Measurements from ENCODE around the gene CD96.
"Not testable (repeated sequence)": the region's sequence is repeated elsewhere in the genome, so short reads cannot be mapped to it uniquely, and the experiment has no call there.

Gene CD96

GRCh38 chr3:111548756-111549155 lies 6.8 kb downstream of the CD96 start:
- DNase-seq (ENCODE audit: low read depth, low spot score) = no peak

DNA sequence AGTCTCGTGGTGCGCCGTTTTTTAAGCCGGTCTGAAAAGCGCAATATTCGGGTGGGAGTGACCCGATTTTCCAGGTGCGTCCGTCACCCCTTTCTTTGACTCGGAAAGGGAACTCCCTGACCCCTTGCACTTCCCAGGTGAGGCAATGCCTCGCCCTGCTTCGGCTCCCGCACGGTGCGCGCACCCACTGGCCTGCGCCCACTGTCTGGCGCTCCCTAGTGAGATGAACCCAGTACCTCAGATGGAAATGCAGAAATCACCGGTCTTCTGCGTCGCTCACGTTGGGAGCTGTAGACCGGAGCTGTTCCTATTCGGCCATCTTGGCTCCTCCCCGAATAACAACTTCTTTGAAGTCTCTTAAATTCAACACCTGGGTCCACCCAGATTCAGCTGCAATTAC lies 19.9 kb downstream of the CD96 start:
- not testable (repeated sequence) for DNase-seq (ENCODE audit: low read depth, low spot score)

DNA sequence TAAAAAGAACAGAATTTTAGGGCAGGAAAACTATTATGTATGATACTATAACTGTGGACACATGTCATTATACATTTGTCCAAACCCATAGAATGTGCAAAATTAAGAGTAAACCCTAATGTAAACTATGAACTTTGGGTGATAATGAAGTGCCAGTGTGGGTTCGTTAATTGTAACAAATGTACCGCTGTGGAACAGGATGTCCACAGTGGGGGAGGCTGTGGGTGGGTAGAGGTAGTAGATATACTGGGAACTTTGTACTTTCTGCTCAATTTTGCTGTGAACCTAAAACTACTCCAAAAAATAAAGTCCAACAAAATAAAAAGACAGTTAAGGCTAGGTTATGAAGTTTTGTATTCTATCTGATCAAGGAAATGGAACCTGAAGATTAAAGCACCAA lies 24.8 kb downstream of the CD96 start:
- no peak for DNase-seq (ENCODE audit: low read depth, low spot score)

DNA sequence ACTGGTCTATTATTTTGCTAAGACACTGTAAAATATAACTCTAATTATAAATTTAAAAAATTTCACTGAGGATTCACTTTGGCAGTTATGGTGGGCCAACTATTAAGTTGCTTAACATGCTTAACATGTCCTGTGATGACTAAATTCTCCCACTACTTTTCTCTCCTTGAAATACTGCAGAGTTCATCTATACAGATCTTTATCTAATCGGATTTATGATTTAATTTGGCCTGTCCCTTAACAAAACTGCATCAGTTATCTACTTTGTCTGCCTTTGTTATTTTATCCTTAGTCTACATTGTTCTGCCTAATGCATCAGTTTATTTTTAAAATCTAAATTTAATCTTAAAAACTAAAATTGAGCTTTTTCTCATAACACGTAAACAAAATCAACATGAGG lies 26.4 kb downstream of the CD96 start:
- no peak for DNase-seq (ENCODE audit: low read depth, low spot score)

GRCh38 chr3:111568911-111569310 lies 26.9 kb downstream of the CD96 start:
- DNase-seq (ENCODE audit: low read depth, low spot score) = no peak

DNA sequence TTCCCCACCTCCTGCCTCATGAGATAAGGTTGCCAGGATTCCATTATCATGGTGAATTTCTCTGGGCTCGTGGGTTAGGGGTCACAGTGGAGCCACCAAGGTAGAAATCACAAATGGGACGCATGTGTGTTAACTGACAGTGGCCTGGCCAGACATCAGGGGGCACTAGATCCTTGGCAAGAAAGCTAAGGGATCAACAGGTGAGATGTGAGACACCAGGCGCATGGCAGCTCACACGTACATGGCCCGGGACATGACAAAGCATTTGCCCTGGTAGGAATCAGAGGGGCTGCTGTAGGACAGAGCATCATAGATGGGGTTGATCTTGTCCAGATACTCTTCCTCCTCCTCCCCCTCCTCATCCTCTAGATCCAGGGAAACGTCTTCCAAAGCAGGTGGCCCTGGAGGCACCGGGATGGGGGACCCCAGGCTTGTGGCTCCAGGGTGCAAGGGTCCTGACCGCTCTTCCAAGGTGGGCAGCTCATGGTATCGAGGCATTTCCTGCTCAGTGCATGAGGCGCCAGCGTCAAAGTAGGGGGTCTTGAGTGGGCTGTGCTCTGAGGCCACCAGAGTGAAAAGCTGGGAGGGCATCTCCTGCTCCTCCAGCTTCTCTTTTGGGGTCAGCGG lies 28.5 kb downstream of the CD96 start:
- no peak for DNase-seq (ENCODE audit: low read depth, low spot score)

- DNase-seq (ENCODE audit: low read depth, low spot score) = no peak
Measured at GRCh38 chr3:111571282-111571681, 29.3 kb downstream of the CD96 start.

GRCh38 chr3:111571907-111572460 lies 30.0 kb downstream of the CD96 start:
- DNase-seq (ENCODE audit: low read depth, low spot score) = no peak

GRCh38 chr3:111577113-111577512 lies 35.1 kb downstream of the CD96 start:
- no peak for DNase-seq (ENCODE audit: low read depth, low spot score)

DNA sequence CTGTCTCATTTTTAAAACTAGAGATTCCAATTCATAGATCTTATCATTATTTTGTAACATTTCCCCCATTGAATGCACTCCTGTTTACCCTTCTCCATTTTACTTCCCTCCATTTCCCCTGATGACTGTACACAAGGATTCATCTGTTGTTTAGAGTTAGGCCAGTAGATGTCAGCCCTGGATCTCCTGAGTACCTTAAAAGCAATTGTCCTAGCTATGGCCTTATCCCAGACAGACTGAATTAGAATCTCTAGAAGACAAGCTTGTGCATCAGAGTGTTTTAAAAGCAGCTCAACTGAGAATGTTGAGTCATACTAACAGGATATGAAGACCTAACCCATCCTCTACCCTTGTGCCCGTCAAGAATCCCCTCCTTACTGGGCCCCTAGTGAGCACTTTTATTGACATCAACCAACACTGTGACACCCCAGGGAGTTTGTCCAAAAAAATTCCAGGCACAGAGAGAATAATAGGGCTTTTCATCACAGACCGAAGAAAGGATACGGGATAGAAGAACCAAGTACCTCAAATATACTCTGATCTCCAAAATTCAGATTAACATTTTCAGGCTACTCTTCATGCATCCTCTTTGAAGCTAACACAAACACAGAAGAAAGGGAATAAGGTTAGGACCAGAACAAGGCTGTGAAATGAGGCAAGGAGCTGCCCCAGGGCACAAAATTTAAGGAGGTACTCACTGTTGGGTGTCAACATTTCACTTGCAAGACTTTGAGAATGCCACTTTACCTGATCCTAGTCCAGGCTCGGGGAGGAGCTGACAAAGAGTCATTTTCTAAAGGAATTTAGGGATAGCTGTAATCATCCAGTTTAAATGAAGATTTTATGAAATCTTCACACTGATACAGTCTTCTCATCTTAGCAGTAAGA lies 36.0 kb downstream of the CD96 start:
- no peak for DNase-seq (ENCODE audit: low read depth, low spot score)

DNA sequence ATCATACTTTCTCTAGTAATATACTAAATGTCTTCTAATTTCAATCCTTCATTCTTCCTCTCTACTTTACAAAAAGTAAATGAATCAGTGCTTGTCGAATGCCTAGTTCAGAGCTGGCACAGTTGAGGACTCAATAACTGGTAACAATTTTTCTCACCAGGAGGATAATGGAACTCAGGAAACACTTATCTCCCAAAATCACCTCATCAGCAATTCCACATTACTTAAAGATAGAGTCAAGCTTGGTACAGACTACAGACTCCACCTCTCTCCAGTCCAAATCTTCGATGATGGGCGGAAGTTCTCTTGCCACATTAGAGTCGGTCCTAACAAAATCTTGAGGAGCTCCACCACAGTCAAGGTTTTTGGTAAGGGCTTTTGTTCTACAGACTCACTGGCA lies 36.9 kb downstream of the CD96 start:
- no peak for DNase-seq (ENCODE audit: low read depth, low spot score)

DNA sequence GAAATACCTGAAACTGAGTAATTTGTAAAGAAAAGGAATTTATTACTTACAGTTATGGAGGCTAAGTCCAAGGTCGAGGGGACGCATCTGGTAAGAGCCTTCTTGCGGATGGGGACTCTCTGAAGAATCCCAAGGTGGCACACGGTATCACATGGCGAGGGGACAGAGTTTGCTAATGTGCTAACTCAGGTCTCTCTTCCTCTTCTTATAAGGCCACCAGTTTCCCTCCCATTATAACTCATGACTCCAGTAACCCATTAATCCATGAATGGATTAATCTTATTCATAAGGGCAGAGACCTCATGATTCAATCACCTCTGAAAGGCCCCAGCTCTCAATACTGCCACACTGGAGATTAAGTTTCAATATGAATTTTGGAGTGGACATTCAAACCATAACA lies 37.5 kb downstream of the CD96 start:
- no peak for DNase-seq (ENCODE audit: low read depth, low spot score)

- no peak for DNase-seq (ENCODE audit: low read depth, low spot score)
Measured at GRCh38 chr3:111581403-111582119, 39.6 kb downstream of the CD96 start.

DNA sequence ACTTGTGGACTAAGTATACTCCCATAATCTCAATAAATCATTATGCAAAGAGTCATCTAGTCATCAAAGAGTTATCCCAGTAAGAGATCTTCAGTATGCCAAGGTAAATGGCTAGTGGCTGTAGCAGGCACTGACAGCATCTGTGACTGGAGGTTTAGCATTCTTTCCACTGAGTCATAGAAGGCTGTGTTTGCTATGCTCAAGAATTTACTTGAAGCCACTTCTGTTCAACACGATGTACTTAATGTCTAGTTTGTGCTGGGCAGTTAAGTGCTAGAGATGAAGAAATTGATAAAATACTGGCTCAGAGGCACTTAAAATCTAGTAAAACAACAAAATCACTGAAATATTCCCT lies 40.1 kb downstream of the CD96 start:
- DNase-seq (ENCODE audit: low read depth, low spot score) = no peak

- DNase-seq (ENCODE audit: low read depth, low spot score) = no peak
Measured at GRCh38 chr3:111584744-111585143, 42.7 kb downstream of the CD96 start.

GRCh38 chr3:111585217-111585616 lies 43.2 kb downstream of the CD96 start:
- no peak for DNase-seq (ENCODE audit: low read depth, low spot score)

- DNase-seq (ENCODE audit: low read depth, low spot score) = no peak
Measured at GRCh38 chr3:111588527-111588926, 46.5 kb downstream of the CD96 start.

DNA sequence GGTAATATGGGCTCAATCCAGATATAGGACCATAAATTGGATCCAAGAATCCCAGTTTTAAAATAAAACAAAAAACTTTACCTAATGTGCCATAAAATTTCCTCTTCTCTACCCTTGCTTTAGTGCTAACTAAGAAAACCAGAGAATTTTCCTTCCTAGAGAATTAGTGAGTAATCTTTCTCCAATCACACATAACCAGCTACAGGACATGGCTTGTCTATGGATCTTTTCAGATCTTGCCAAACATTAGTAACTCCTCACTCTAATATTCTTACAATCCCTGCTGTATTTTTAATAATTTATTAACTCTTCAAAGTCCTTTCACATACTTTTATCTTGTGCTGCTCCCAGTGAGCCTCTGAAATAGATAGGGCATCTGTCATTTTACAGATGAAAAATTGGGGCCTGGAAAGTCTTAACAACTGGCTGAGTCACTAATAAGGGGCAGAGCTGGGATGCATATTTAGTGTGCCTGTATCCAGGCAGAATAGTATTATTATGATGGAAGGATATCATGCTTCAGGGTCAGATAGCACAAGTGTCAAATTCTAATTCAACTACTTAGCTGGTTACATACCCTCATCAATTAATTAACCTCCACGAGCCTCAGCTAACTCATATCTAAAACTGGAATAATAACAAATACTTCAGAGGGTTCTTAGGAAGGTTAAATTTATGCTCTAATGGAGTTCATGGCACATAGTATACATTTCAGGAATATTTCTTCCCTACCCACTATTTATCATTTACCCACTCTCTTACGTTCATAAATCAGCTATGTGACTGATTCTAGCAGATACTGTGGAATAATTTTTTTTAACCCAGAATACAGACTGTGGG lies 47.5 kb downstream of the CD96 start:
- DNase-seq (ENCODE audit: low read depth, low spot score) = no peak

- DNase-seq (ENCODE audit: low read depth, low spot score) = no peak
Measured at GRCh38 chr3:111590143-111590491, 48.1 kb downstream of the CD96 start.

GRCh38 chr3:111591555-111591954 lies 49.6 kb downstream of the CD96 start:
- DNase-seq (ENCODE audit: low read depth, low spot score) = no peak

DNA sequence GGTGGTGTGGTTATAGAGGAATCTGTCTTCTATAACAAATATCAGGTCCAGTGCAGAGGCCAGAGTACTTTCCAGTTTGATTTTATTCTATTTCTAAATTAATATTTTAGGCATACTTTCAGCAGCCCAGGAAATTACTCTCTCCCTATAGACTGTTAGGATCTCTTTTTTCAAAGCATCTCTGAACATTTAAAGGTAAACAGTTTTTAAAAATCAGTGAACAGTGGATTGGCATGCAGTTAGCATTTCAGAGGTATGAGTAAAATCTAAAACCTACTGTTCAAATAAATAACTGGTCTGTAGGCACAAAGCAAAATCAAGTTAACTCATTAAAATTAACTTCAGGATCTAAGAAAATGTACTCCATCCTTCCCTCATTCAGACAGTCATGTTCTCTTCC lies 50.1 kb downstream of the CD96 start:
- DNase-seq (ENCODE audit: low read depth, low spot score) = no peak

DNA sequence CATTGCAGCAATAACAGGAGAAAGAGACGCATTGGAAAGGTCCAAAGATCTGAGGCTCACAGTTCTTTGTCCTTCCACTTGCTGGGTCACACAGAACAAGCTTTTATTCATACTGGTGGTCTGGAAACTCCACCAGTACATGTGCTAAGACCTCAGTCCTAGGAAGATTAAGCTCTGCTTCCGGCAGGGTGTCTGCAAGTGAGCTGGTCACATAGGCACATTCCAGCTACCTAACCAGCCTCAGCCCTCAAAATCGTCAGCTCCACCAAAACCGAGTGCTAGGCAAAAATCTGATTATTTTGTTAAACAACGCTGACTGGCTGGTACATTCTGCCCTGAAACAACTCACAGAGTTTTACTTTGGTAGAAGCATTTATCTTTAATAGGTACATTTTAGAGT lies 50.9 kb downstream of the CD96 start:
- DNase-seq (ENCODE audit: low read depth, low spot score) = no peak

Data from activated CD4-positive, CD25-positive, alpha-beta regulatory T cell treated with anti-CD3 and anti-CD28 coated beads, Interleukin-2, amount 50 U/mL, for 16 hours (primary cell).